Mesenchymal stem cell (in vitro differentiated cells and primary cell): Measurements from ENCODE around the gene TTC32.

Experiments
- DNase-seq: peaks from one replicate; pipeline ENCODE4 v3.0.0-alpha.2; 2013
- H2AFZ ChIP-seq: one replicate; pipeline ENCODE4 v1.6.1; 2013; ENCODE audit warnings: low read depth, mild to moderate bottlenecking, control low read depth, inconsistent platforms, low read length, moderate library complexity
- H2AK5ac ChIP-seq: 2 replicates; pipeline ENCODE4 v1.6.1; 2013; ENCODE audit warnings: low read length, moderate library complexity, mild to moderate bottlenecking, inconsistent platforms; ENCODE audit not compliant: severe bottlenecking
- H2BK120ac ChIP-seq: one replicate; pipeline ENCODE4 v1.6.1; 2013; ENCODE audit warnings: low read depth, mild to moderate bottlenecking, inconsistent platforms, low read length, moderate library complexity
- H2BK12ac ChIP-seq, 2 experiments: one replicate each; pipeline ENCODE4 v1.6.1; 2013; ENCODE audit warnings: inconsistent platforms in 2 of 2, low read length in 2 of 2, mild to moderate bottlenecking in 2 of 2, moderate library complexity in 2 of 2, control low read depth in 1 of 2
- H2BK15ac ChIP-seq: one replicate; pipeline ENCODE4 v1.6.1; 2013; ENCODE audit warnings: mild to moderate bottlenecking, low read depth, inconsistent platforms; ENCODE audit not compliant: poor library complexity, severe bottlenecking
- H2BK5ac ChIP-seq: 2 replicates; pipeline ENCODE4 v1.6.1; 2013; ENCODE audit warnings: low read depth, mild to moderate bottlenecking, low read length, control low read depth, inconsistent platforms; ENCODE audit not compliant: poor library complexity, severe bottlenecking
- H3K14ac ChIP-seq, 2 experiments: one replicate each; pipeline ENCODE4 v1.6.1; 2013; ENCODE audit warnings: inconsistent platforms in 2 of 2, low read length in 2 of 2, control low read depth in 1 of 2, mild to moderate bottlenecking in 1 of 2, moderate library complexity in 1 of 2
- H3K18ac ChIP-seq, 2 experiments: one replicate each; pipeline ENCODE4 v1.6.1; 2013; ENCODE audit warnings: inconsistent platforms in 2 of 2, low read length in 2 of 2, control low read depth in 1 of 2, low read depth in 1 of 2, mild to moderate bottlenecking in 1 of 2
- H3K23ac ChIP-seq, 2 experiments: one replicate each; pipeline ENCODE4 v1.6.1; 2013; ENCODE audit warnings: inconsistent platforms in 2 of 2, low read length in 2 of 2, mild to moderate bottlenecking in 2 of 2, moderate library complexity in 2 of 2, control low read depth in 1 of 2
- H3K27ac ChIP-seq: 2 replicates; pipeline ENCODE4 v1.5.1; 2013; ENCODE audit warnings: mild to moderate bottlenecking, moderate library complexity, low read length, control low read depth, inconsistent platforms; ENCODE audit not compliant: poor library complexity, severe bottlenecking
- H3K27me3 ChIP-seq, 2 experiments: 2 replicates each; pipeline versions ENCODE4 v1.6.1 to v1.7.0; 2013; ENCODE audit warnings: low read length in 2 of 2, mild to moderate bottlenecking in 2 of 2, moderate library complexity in 2 of 2, control low read depth in 1 of 2, inconsistent platforms in 1 of 2; ENCODE audit not compliant: control insufficient read depth in 1 of 2, insufficient read depth in 1 of 2
- H3K36me3 ChIP-seq, 2 experiments: 2 replicates each; pipeline versions ENCODE4 v1.6.1 to v1.7.0; 2013; ENCODE audit warnings: low read length in 2 of 2, control low read depth in 1 of 2, inconsistent platforms in 1 of 2, low read depth in 1 of 2, mild to moderate bottlenecking in 1 of 2; ENCODE audit not compliant: insufficient read depth in 2 of 2, control insufficient read depth in 1 of 2
- H3K4ac ChIP-seq, 2 experiments: one replicate each; pipeline ENCODE4 v1.6.1; 2013; ENCODE audit warnings: inconsistent platforms in 2 of 2, low read length in 2 of 2, mild to moderate bottlenecking in 2 of 2, moderate library complexity in 2 of 2, control low read depth in 1 of 2, low read depth in 1 of 2
- H3K4me1 ChIP-seq: 2 replicates; pipeline ENCODE4 v1.6.1; 2013; ENCODE audit warnings: low read depth, low read length, control low read depth; ENCODE audit not compliant: control insufficient read depth, insufficient read depth
- H3K4me2 ChIP-seq: 2 replicates; pipeline ENCODE4 v1.6.1; 2013; ENCODE audit warnings: low read length, mild to moderate bottlenecking, inconsistent platforms; ENCODE audit not compliant: poor library complexity, severe bottlenecking
- H3K4me3 ChIP-seq, 2 experiments: 2 replicates each; pipeline versions ENCODE4 v1.5.1 to v1.7.0; 2013; ENCODE audit warnings: low read length in 2 of 2, mild to moderate bottlenecking in 2 of 2, control low read depth in 1 of 2, low read depth in 1 of 2; ENCODE audit not compliant: insufficient read depth in 1 of 2
- H3K79me1 ChIP-seq: replicated peaks from 2 replicates; pipeline ENCODE4 v1.6.1; 2013; ENCODE audit warnings: mild to moderate bottlenecking, control low read depth, low read length, inconsistent platforms; ENCODE audit not compliant: poor library complexity, severe bottlenecking
- H3K9ac ChIP-seq: 2 replicates; pipeline ENCODE4 v1.7.0; 2013; ENCODE audit warnings: mild to moderate bottlenecking, low read length, moderate library complexity
- H3K9me3 ChIP-seq: 2 replicates; pipeline ENCODE4 v1.7.0; 2013; ENCODE audit warnings: mild to moderate bottlenecking, low read length; ENCODE audit not compliant: control insufficient read depth
- H4K8ac ChIP-seq: one replicate; pipeline ENCODE4 v1.6.1; 2013; ENCODE audit warnings: inconsistent platforms, mild to moderate bottlenecking, low read length, moderate library complexity
- H4K91ac ChIP-seq: one replicate; pipeline ENCODE4 v1.6.1; 2013; ENCODE audit warnings: mild to moderate bottlenecking, low read length, inconsistent platforms
- WGBS: methylation state at CpG from one replicate; pipeline ENCODE4 v1.1.7; 2013; ENCODE audit warnings: mixed read lengths; 5-methylcytosine and 5-hydroxymethylcytosine counted together

Gene TTC32

GRCh38 chr2:19854596-19855541, 46.9 kb downstream of the TTC32 start:
- Histone ChIP-seq H3K9ac (no peak overlapping the region), H3K18ac (no peak overlapping the region), H3K27me3 (peaks cover 0 to 6% of the 10 kb centered on the region in 2 experiments), H2BK12ac (no peak overlapping the region), H2AFZ (no peak overlapping the region), H3K14ac (no peak overlapping the region), H2BK120ac (no peak overlapping the region), H2BK5ac (no peak overlapping the region), H3K36me3 (no peaks in the 10 kb centered on the region), H3K9me3 (no peaks in the 10 kb centered on the region), H3K23ac (no peak overlapping the region), H3K4me2 (no peak overlapping the region), H3K79me1 (no peaks in the 10 kb centered on the region), H4K91ac (no peak overlapping the region), H2AK5ac (peak overlapping the region; percentile 4), H3K4me3 (no peak overlapping the region), H3K4ac (no peak overlapping the region), H3K4me1 (peaks cover 17% of the 10 kb centered on the region), H4K8ac (no peak overlapping the region), H3K27ac (no peak overlapping the region), H2BK15ac (no peak overlapping the region)
- DNase-seq = no peak
- 92% methylated on average over 19 of the region's 20 CpGs for WGBS

DNA sequence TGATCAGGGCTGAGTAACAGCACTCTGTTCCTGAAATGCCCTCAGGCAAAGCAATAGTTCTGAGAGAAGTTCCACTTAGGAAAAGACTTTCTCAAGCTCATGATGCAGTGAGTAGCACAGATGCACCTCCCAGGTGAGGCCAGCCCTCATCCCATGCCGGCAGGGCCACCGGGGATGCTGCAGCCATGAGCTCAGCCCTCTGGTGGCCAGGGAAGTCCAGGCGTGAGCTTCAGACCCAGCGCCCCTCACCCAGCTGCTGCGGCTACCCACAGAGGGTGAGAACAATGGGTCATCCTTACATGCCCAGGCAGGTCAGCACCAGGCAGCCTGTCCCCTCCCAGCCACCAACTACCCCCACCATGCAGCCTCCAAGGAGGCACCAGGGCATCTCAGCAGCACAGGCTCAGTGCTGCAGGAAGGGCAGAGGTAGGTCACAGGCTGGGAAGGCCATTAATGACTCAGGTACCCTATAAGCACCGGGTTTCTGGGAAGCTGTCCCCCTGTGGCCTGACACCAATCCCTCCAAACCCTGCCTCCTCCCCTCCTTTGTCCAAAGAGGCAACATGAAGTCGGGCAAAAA, 50.6 kb downstream of the TTC32 start:
- Histone ChIP-seq H3K9me3 (no peaks in the 10 kb centered on the region), H3K27ac (no peak overlapping the region), H2BK5ac (no peak overlapping the region), H3K14ac (peak overlapping the region in 1 of 2 experiments; percentile 4), H4K91ac (no peak overlapping the region), H2BK120ac (no peak overlapping the region), H4K8ac (no peak overlapping the region), H2AK5ac (no peak overlapping the region), H3K4me1 (peaks cover 14% of the 10 kb centered on the region), H3K79me1 (no peaks in the 10 kb centered on the region), H3K4me2 (no peak overlapping the region), H3K18ac (peak overlapping the region in 1 of 2 experiments; percentile 6), H2BK15ac (no peak overlapping the region), H2AFZ (no peak overlapping the region), H3K4me3 (no peak overlapping the region), H3K4ac (no peak overlapping the region), H3K27me3 (peaks cover 0 to 13% of the 10 kb centered on the region in 2 experiments), H3K36me3 (no peaks in the 10 kb centered on the region), H3K9ac (no peak overlapping the region), H2BK12ac (no peak overlapping the region), H3K23ac (no peak overlapping the region)
- no peak for DNase-seq
- WGBS = 89% methylated on average over 7 of the region's 7 CpGs

DNA sequence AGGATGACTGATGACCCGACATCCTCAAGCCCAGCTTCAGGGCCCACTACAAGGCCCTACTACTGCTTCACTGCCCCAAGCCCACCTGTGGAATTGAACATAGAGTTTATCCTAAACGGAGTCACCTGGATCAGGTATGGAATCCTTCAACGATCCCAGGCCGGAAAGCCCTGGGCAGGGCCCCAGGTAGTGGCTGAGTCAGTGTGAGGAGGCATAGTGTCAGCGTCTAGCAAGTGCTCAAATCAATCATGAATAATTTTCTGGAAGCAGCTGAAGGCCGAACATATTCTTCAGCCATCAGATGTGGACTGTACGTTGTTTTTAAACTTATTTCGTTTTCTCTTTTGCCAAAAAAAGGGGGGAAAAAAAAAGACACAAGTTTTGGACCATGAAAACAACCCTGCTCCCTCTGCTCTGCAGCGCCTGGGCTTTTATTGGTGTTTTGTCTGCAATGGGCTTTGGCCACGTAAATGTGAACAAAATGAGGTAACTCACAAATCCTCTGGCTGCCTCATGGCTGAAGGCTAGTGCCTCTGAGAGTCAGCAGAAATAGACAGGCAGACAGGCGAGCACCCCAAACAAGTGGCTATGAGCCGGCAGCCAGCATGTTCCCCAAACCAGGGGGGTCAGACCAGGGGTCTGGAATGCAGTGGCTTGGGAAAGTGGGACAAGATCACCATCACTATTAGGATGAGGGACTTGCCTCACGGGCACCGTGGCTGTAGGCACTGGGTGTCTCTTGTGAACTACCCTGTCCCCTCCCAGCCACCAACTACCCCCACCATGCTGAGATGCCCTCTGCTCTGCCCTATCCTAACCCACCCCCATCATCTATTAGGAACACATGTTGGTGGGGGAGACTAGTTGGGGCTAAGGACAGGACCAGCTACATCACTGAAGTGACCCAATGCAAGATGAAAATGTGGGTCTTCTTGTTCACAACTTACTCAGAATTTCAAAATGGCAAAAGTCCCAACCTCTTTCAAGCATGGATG, 51.4 kb downstream of the TTC32 start:
- no peaks in the 10 kb centered on the region for H3K36me3 ChIP-seq
- DNase-seq = no peak
- 89% methylated on average over 11 of the region's 14 CpGs for WGBS
- H3K9ac ChIP-seq = no peak overlapping the region
- H3K27me3 ChIP-seq = peaks cover 0 to 21% of the 10 kb centered on the region in 2 experiments
- peak overlapping the region; percentile 7 for H2AK5ac ChIP-seq
- no peak overlapping the region for H2BK12ac ChIP-seq
- no peaks in the 10 kb centered on the region for H3K79me1 ChIP-seq
- no peak overlapping the region for H3K27ac ChIP-seq
- H3K4me1 ChIP-seq = peaks cover 8% of the 10 kb centered on the region
- no peak overlapping the region for H3K23ac ChIP-seq
- no peak overlapping the region for H3K4me2 ChIP-seq
- no peak overlapping the region for H3K4me3 ChIP-seq
- no peak overlapping the region for H2BK120ac ChIP-seq
- H2AFZ ChIP-seq = no peak overlapping the region
- H3K14ac ChIP-seq = no peak overlapping the region
- H3K18ac ChIP-seq = no peak overlapping the region
- no peak overlapping the region for H3K4ac ChIP-seq
- no peaks in the 10 kb centered on the region for H3K9me3 ChIP-seq
- no peak overlapping the region for H2BK5ac ChIP-seq
- peak overlapping the region; percentile 64 for H2BK15ac ChIP-seq
- H4K91ac ChIP-seq = no peak overlapping the region
- H4K8ac ChIP-seq = no peak overlapping the region
